WTC11 (cell line): Measurements from ENCODE around the gene RIMKLB. TPM values are rescaled to one million over a fixed set of nuclear protein-coding genes. Genes with fewer than 3 reads are reported as not detected.

Experiments used
- ATAC-seq: fragments of 200-7000 bp; cut with Tn5 transposase; 2 replicates; pipeline ENCODE4 v1.10.0; 2021; ENCODE audit warnings: mild to moderate bottlenecking, moderate library complexity
- CTCF ChIA-PET: fragments of 300-600 bp; sonication (Branson Sonifier 250); formaldehyde crosslinking; loops from one replicate; lab custom pipeline; 2021; ENCODE audit warnings: antibody characterized with exemption; lab: Charles Lee
- POLR2A ChIA-PET: fragments of 350-600 bp; sonication (Branson Sonifier 250); formaldehyde crosslinking; loops from one replicate; lab custom pipeline; 2021; ENCODE audit warnings: antibody characterized with exemption; lab: Charles Lee
- DNase-seq: peaks from one replicate; pipeline ENCODE4 v3.0.0; 2021; ENCODE audit warnings: low spot score
- H3K27ac Mint-ChIP-seq: 2 replicates; pipeline ENCODE4 v1.8.0; 2021; ENCODE audit warnings: mixed read lengths
- H3K27me3 Mint-ChIP-seq: 2 replicates; pipeline ENCODE4 v1.8.0; 2021; ENCODE audit warnings: low read depth, mild to moderate bottlenecking, moderate library complexity, mixed read lengths
- H3K36me3 Mint-ChIP-seq: 2 replicates; pipeline ENCODE4 v1.8.0; 2021; ENCODE audit warnings: mixed read lengths
- H3K4me1 Mint-ChIP-seq: 2 replicates; pipeline ENCODE4 v1.8.0; 2022; ENCODE audit warnings: mixed read lengths
- H3K4me3 Mint-ChIP-seq: 2 replicates; pipeline ENCODE4 v1.8.0; 2021; ENCODE audit warnings: mild to moderate bottlenecking, moderate library complexity, mixed read lengths
- H3K9me3 Mint-ChIP-seq: 2 replicates; pipeline ENCODE4 v1.8.0; 2021; ENCODE audit warnings: mixed read lengths
- CBFB ChIP-seq: sonication (generic); formaldehyde crosslinking; IDR thresholded peaks from 2 replicates; pipeline ENCODE4 v1.8.1; 2022; ENCODE audit warnings: mild to moderate bottlenecking, low read depth, missing genetic modification reagents
- CDX4 ChIP-seq: fragments of 250-450 bp; sonication (Bioruptor Pico); IDR thresholded peaks from 2 replicates; pipeline ENCODE4 v1.9.0; 2021; ENCODE audit warnings: moderate library complexity, mild to moderate bottlenecking, inconsistent platforms, borderline replicate concordance
- CREB1 ChIP-seq: sonication (generic); formaldehyde crosslinking; IDR thresholded peaks from 2 replicates; pipeline ENCODE4 v1.8.0; 2023; ENCODE audit warnings: mild to moderate bottlenecking, missing genetic modification reagents
- EMX1 ChIP-seq: fragments of 250-450 bp; sonication (Bioruptor Pico); IDR thresholded peaks from 2 replicates; pipeline ENCODE4 v1.8.0; 2021; ENCODE audit warnings: mild to moderate bottlenecking
- FOXJ3 ChIP-seq: sonication (generic); formaldehyde crosslinking; IDR thresholded peaks from 2 replicates; pipeline ENCODE4 v1.9.0; 2021; ENCODE audit warnings: missing genetic modification reagents, mild to moderate bottlenecking, borderline replicate concordance
- GTF2I ChIP-seq: fragments of 250-450 bp; sonication (Bioruptor Pico); conservative IDR thresholded peaks from 2 replicates; pipeline ENCODE4 v1.4.0; 2021; ENCODE audit warnings: mild to moderate bottlenecking
- HMGXB4 ChIP-seq: sonication (generic); formaldehyde crosslinking; IDR thresholded peaks from 2 replicates; pipeline ENCODE4 v1.8.1; 2023; ENCODE audit warnings: mild to moderate bottlenecking, moderate library complexity, missing genetic modification reagents
- JUN ChIP-seq: sonication (generic); formaldehyde crosslinking; IDR thresholded peaks from 2 replicates; pipeline ENCODE4 v1.8.0; 2023; ENCODE audit warnings: mild to moderate bottlenecking, missing genetic modification reagents
- KAT7 ChIP-seq: sonication (generic); formaldehyde crosslinking; IDR thresholded peaks from 2 replicates; pipeline ENCODE4 v1.8.1; 2023; ENCODE audit warnings: missing genetic modification reagents, mild to moderate bottlenecking, borderline replicate concordance
- NFE2L1 ChIP-seq: sonication (generic); formaldehyde crosslinking; IDR thresholded peaks from 2 replicates; pipeline ENCODE4 v1.8.1; 2023; ENCODE audit warnings: missing genetic modification reagents
- NFYB ChIP-seq: sonication (generic); formaldehyde crosslinking; conservative IDR thresholded peaks from 2 replicates; pipeline ENCODE4 v1.8.0; 2022; ENCODE audit warnings: low read depth, missing genetic modification reagents
- NR2C2 ChIP-seq: sonication (generic); formaldehyde crosslinking; IDR thresholded peaks from 2 replicates; pipeline ENCODE4 v1.8.0; 2022; ENCODE audit warnings: mild to moderate bottlenecking, missing genetic modification reagents
- SOX15 ChIP-seq: fragments of 250-450 bp; sonication (Bioruptor Pico); IDR thresholded peaks from 2 replicates; pipeline ENCODE4 v1.9.0; 2021; ENCODE audit warnings: mild to moderate bottlenecking
- TCF7 ChIP-seq: sonication (generic); formaldehyde crosslinking; IDR thresholded peaks from 2 replicates; pipeline ENCODE4 v1.8.0; 2022; ENCODE audit warnings: mild to moderate bottlenecking, low read depth, missing genetic modification reagents, moderate library complexity
- TEAD4 ChIP-seq: sonication (generic); formaldehyde crosslinking; IDR thresholded peaks from 2 replicates; pipeline ENCODE4 v1.8.0; 2022; ENCODE audit warnings: mild to moderate bottlenecking, missing genetic modification reagents
- TP53 ChIP-seq: sonication (generic); formaldehyde crosslinking; IDR thresholded peaks from 2 replicates; pipeline ENCODE4 v1.8.1; 2023; ENCODE audit warnings: mild to moderate bottlenecking, missing genetic modification reagents
- ZNF232 ChIP-seq: sonication (generic); formaldehyde crosslinking; IDR thresholded peaks from 2 replicates; pipeline ENCODE4 v1.8.0; 2022; ENCODE audit warnings: mild to moderate bottlenecking, missing genetic modification reagents
- total RNA-seq: library from RNA; stranded (reverse); gene quantifications from 3 replicates; pipeline ENCODE4 v1.2.3, GENCODE V29; 2021
- TF ChIP-seq, protein P1 (sequence below): sonication (generic); formaldehyde crosslinking; IDR thresholded peaks from 2 replicates; pipeline ENCODE4 v1.8.1; 2022; ENCODE audit warnings: mild to moderate bottlenecking, moderate library complexity, missing genetic modification reagents
- TF ChIP-seq, protein P2 (sequence below): fragments of 250-450 bp; sonication (Bioruptor Pico); IDR thresholded peaks from 2 replicates; pipeline ENCODE4 v1.8.0; 2021; ENCODE audit warnings: mild to moderate bottlenecking
- TF ChIP-seq, protein P3 (sequence below): fragments of 250-450 bp; sonication (Bioruptor Pico); IDR thresholded peaks from 2 replicates; pipeline ENCODE4 v1.9.0; 2021; ENCODE audit warnings: mild to moderate bottlenecking

RIMKLB gene
- total RNA-seq, 1 experiment from 2014 or later, result 106 TPM

DNA sequence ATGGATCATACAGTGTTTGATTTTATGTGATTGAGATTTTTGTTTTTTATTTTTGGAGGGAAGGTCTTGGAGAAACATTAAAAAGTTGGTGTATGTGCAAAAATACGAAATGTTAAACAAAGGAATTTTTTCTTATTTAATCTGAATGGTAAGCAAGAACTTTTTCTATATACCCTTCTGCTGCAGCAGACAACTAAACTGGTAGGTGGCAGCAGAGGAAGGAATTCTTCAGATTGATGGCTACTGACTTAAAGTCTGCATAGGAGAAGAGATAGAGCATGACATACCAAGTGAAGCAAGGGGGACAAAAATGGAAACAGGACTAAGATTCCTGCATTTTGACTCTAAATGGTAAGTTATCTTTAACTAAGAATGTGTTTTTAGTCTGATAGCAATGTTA lies 82.6 kb downstream of the RIMKLB start:
- Mint-ChIP-seq H3K36me3 (peaks cover 31% of the 10 kb centered on the region), H3K4me3 (no peak overlapping the region), H3K27ac (peak overlapping the region; percentile 54), H3K4me1 (peaks cover 46% of the 10 kb centered on the region), H3K9me3 (no peaks in the 10 kb centered on the region), H3K27me3 (no peaks in the 10 kb centered on the region)
- ATAC-seq, result peak; percentile 71
- ChIA-PET POLR2A (interaction anchor here (0.6 kb wide), 1 partner anchor 35 kb away, joined by 4 read pairs; no protein-coding TSS in a partner anchor), CTCF (interaction anchor here (0.6 to 1.1 kb wide), 5 partner anchors 43 to 123 kb away, joined by 3 to 7 read pairs (median 4); no protein-coding TSS in a partner anchor)
- DNase-seq, result no peak
- no peak for TF ChIP-seq FOXJ3 (CRISPR knock-in tag)
- TF ChIP-seq CDX4 (CRISPR knock-in tag), result no peak
- TF ChIP-seq NFYB (CRISPR knock-in tag), result no peak

GRCh38 chr12:8781381-8782127 lies 83.8 kb downstream of the RIMKLB start:
- CTCF ChIA-PET, result interaction anchor here (0.6 to 1.5 kb wide), 3 partner anchors 25 to 100 kb away, joined by 3 to 10 read pairs (median 5); no protein-coding TSS in a partner anchor
- H3K27ac Mint-ChIP-seq, result peak overlapping the region; percentile 30

DNA sequence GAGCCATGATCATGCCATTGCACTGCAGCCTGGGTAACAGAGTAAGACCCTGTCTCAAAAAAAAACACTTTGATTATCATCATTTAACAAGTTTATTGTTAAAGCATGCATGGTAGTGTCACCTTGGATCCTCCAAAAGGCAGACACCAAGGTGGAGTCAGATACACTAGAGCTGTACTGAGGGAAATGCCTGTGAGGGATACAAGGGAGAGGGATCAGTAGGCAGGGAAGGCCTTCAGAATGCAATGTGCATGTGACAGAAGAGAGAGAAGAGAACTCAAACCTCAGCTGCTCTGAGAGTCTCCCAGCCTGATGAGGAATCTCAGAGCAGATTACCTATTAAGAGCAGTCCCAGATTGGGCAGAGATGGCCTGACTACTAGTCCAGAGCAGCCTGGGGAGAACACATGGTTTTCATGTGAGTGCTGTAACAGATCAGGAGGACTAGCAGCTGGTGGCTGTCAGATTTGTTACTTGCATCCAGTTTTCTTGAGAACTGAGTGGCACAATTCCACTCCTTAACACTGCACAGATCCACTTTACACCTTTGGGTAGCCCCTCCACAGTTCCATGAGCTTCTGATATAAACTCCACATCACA lies 86.6 kb downstream of the RIMKLB start:
- TF ChIP-seq TCF7 (CRISPR knock-in tag) (no peak), SOX15 (CRISPR knock-in tag) (no peak), EMX1 (CRISPR knock-in tag) (peak; percentile 47; the same call in 1 of the 2 replicates)
- TF ChIP-seq, all 79 proteins: peak for 1
- peaks cover 13% of the 10 kb centered on the region for H3K9me3 Mint-ChIP-seq
- peak overlapping the region; percentile 80 for H3K27ac Mint-ChIP-seq
- DNase-seq, result no peak
- ChIA-PET POLR2A (interaction anchor here (0.7 kb wide), 1 partner anchor 83 kb away, joined by 4 read pairs; no protein-coding TSS in a partner anchor), CTCF (interaction anchor here (1.7 kb wide), 1 partner anchor 39 kb away, joined by 7 read pairs; no protein-coding TSS in a partner anchor)
- peaks cover 20% of the 10 kb centered on the region for H3K4me1 Mint-ChIP-seq
- ATAC-seq, result no peak; the same call in 1 of the 2 replicates
- H3K4me3 Mint-ChIP-seq, result no peak overlapping the region
- H3K27me3 Mint-ChIP-seq, result no peaks in the 10 kb centered on the region; the same call in 1 of the 2 replicates
- peaks cover 46% of the 10 kb centered on the region for H3K36me3 Mint-ChIP-seq

More at GRCh38 chr12:8781381-8782127, 83.8 kb downstream of the RIMKLB start:
- POLR2A ChIA-PET, result no interaction called here
- DNase-seq (no peak), ATAC-seq (no peak)
- Mint-ChIP-seq H3K4me3 (no peak overlapping the region), H3K36me3 (peaks cover 37% of the 10 kb centered on the region), H3K4me1 (peaks cover 42% of the 10 kb centered on the region), H3K9me3 (peaks cover 12% of the 10 kb centered on the region), H3K27me3 (no peaks in the 10 kb centered on the region; the same call in 1 of the 2 replicates)
- TF ChIP-seq CREB1 (CRISPR knock-in tag), result no peak
- no peak for TF ChIP-seq TEAD4 (CRISPR knock-in tag)
- TF ChIP-seq TP53 (CRISPR knock-in tag), result no peak
- no peak for TF ChIP-seq ZNF232 (CRISPR knock-in tag)
- TF ChIP-seq GTF2I, result no peak
- no peak for TF ChIP-seq NR2C2
- TF ChIP-seq, protein P1, sequence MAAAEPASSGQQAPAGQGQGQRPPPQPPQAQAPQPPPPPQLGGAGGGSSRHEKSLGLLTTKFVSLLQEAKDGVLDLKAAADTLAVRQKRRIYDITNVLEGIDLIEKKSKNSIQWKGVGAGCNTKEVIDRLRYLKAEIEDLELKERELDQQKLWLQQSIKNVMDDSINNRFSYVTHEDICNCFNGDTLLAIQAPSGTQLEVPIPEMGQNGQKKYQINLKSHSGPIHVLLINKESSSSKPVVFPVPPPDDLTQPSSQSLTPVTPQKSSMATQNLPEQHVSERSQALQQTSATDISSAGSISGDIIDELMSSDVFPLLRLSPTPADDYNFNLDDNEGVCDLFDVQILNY (CRISPR knock-in tag), result no peak
- no peak for TF ChIP-seq CBFB (CRISPR knock-in tag)
- TF ChIP-seq SOX15 (CRISPR knock-in tag), result no peak
- no peak for TF ChIP-seq HMGXB4 (CRISPR knock-in tag)
- TF ChIP-seq, protein P2, sequence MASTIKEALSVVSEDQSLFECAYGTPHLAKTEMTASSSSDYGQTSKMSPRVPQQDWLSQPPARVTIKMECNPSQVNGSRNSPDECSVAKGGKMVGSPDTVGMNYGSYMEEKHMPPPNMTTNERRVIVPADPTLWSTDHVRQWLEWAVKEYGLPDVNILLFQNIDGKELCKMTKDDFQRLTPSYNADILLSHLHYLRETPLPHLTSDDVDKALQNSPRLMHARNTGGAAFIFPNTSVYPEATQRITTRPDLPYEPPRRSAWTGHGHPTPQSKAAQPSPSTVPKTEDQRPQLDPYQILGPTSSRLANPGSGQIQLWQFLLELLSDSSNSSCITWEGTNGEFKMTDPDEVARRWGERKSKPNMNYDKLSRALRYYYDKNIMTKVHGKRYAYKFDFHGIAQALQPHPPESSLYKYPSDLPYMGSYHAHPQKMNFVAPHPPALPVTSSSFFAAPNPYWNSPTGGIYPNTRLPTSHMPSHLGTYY, result no peak
- TF ChIP-seq, protein P3, sequence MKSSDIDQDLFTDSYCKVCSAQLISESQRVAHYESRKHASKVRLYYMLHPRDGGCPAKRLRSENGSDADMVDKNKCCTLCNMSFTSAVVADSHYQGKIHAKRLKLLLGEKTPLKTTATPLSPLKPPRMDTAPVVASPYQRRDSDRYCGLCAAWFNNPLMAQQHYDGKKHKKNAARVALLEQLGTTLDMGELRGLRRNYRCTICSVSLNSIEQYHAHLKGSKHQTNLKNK (CRISPR knock-in tag), result no peak
- TF ChIP-seq JUN, result no peak
- TF ChIP-seq KAT7 (CRISPR knock-in tag), result no peak
- no peak for TF ChIP-seq NFE2L1 (CRISPR knock-in tag)
